ENCODE data around the gene PFKP.

PFKP gene

GRCh38 chr10:3091921-3092320 lies 24.6 kb downstream of the PFKP start:
- Histone ChIP-seq H3K79me2 (ENCODE audit: control insufficient read depth, low read length) (peaks cover 96% of the 10 kb centered on the region), H3K4me2 (ENCODE audit: low read length) (no peak overlapping the region), H3K4me1 (ENCODE audit: control insufficient read depth, low read length) (peaks cover 2% of the 10 kb centered on the region; the same call in 1 of the 2 replicates)

GRCh38 chr10:3093996-3094395 lies 26.6 kb downstream of the PFKP start:
- H4K20me1 ChIP-seq (ENCODE audit: control insufficient read depth, insufficient read depth, low read depth, low read length) = peaks cover 48% of the 10 kb centered on the region
- peaks cover 86% of the 10 kb centered on the region for H3K36me3 ChIP-seq (ENCODE audit: control insufficient read depth, low read length)
- no peaks in the 10 kb centered on the region for H3K27me3 ChIP-seq (ENCODE audit: control insufficient read depth, low read length)
- peaks cover 97% of the 10 kb centered on the region for H3K79me2 ChIP-seq (ENCODE audit: control insufficient read depth, low read length)
- no peak overlapping the region for H3K4me2 ChIP-seq (ENCODE audit: low read length)
- H3K27ac ChIP-seq (ENCODE audit: low read depth, low read length) = no peak overlapping the region
- H3K4me3 ChIP-seq (ENCODE audit: low read length) = no peak overlapping the region
- H3K4me1 ChIP-seq (ENCODE audit: control insufficient read depth, low read length) = peaks cover 2% of the 10 kb centered on the region; the same call in 1 of the 2 replicates
- no peaks in the 10 kb centered on the region for H3K9me2 ChIP-seq (replicated peaks; ENCODE audit: control insufficient read depth, low read length)
- no peaks in the 10 kb centered on the region for H3K9me3 ChIP-seq (ENCODE audit: control insufficient read depth, insufficient read depth, low read length)
- no peaks in the 10 kb centered on the region; the same call in 1 of the 2 replicates for H3F3A ChIP-seq (ENCODE audit: control insufficient read depth, insufficient read depth)
- TF ChIP-seq CTCF (IDR thresholded peaks at IDR 0.05; ENCODE audit: low read depth, low read length, poor library complexity, severe bottlenecking) = no peak
- no peak for TF ChIP-seq EZH2phosphoT487 (IDR thresholded peaks at IDR 0.05; ENCODE audit: borderline replicate concordance, low read length)

More at GRCh38 chr10:3091921-3092320, 24.6 kb downstream of the PFKP start:
- Histone ChIP-seq H4K20me1 (ENCODE audit: control insufficient read depth, insufficient read depth, low read depth, low read length) (peaks cover 45% of the 10 kb centered on the region), H3K36me3 (ENCODE audit: control insufficient read depth, low read length) (peaks cover 80% of the 10 kb centered on the region), H3K4me3 (ENCODE audit: low read length) (no peak overlapping the region), H3K9me3 (ENCODE audit: control insufficient read depth, insufficient read depth, low read length) (no peaks in the 10 kb centered on the region), H3K9me2 (replicated peaks; ENCODE audit: control insufficient read depth, low read length) (no peaks in the 10 kb centered on the region), H3K27me3 (ENCODE audit: control insufficient read depth, low read length) (no peaks in the 10 kb centered on the region), H3F3A (ENCODE audit: control insufficient read depth, insufficient read depth) (no peaks in the 10 kb centered on the region; the same call in 1 of the 2 replicates), H3K27ac (ENCODE audit: low read depth, low read length) (no peak overlapping the region)
- no peak for TF ChIP-seq EZH2phosphoT487 (IDR thresholded peaks at IDR 0.05; ENCODE audit: borderline replicate concordance, low read length)
- TF ChIP-seq CTCF (IDR thresholded peaks at IDR 0.05; ENCODE audit: low read depth, low read length, poor library complexity, severe bottlenecking) = no peak

GRCh38 chr10:3094609-3095036 lies 27.3 kb downstream of the PFKP start:
- H3K4me3 ChIP-seq (ENCODE audit: low read length) = no peak overlapping the region
- H3K9me3 ChIP-seq (ENCODE audit: control insufficient read depth, insufficient read depth, low read length) = no peaks in the 10 kb centered on the region
- TF ChIP-seq EZH2phosphoT487 (IDR thresholded peaks at IDR 0.05; ENCODE audit: borderline replicate concordance, low read length) = no peak
- no peak for TF ChIP-seq CTCF (IDR thresholded peaks at IDR 0.05; ENCODE audit: low read depth, low read length, poor library complexity, severe bottlenecking)
- H3K27ac ChIP-seq (ENCODE audit: low read depth, low read length) = no peak overlapping the region
- peaks cover 98% of the 10 kb centered on the region for H3K79me2 ChIP-seq (ENCODE audit: control insufficient read depth, low read length)
- no peak overlapping the region for H3K4me2 ChIP-seq (ENCODE audit: low read length)
- no peaks in the 10 kb centered on the region for H3K9me2 ChIP-seq (replicated peaks; ENCODE audit: control insufficient read depth, low read length)
- H3K36me3 ChIP-seq (ENCODE audit: control insufficient read depth, low read length) = peaks cover 88% of the 10 kb centered on the region
- H4K20me1 ChIP-seq (ENCODE audit: control insufficient read depth, insufficient read depth, low read depth, low read length) = peaks cover 48% of the 10 kb centered on the region
- no peaks in the 10 kb centered on the region for H3K27me3 ChIP-seq (ENCODE audit: control insufficient read depth, low read length)
- H3K4me1 ChIP-seq (ENCODE audit: control insufficient read depth, low read length) = peaks cover 2% of the 10 kb centered on the region; the same call in 1 of the 2 replicates
- H3F3A ChIP-seq (ENCODE audit: control insufficient read depth, insufficient read depth) = no peaks in the 10 kb centered on the region; the same call in 1 of the 2 replicates

Measured in DOHH2 (cell line).